ENCODE measurements around the gene ANGPT4. TPM values are rescaled to one million over a fixed set of nuclear protein-coding genes. Genes with fewer than 3 reads are reported as not detected.

Gene ANGPT4
- total and polyA plus RNA-seq, 2 of the 13 experiments (the other 11 are each of a cell fraction or from before 2014, with no cell fraction given), result not detected

DNA sequence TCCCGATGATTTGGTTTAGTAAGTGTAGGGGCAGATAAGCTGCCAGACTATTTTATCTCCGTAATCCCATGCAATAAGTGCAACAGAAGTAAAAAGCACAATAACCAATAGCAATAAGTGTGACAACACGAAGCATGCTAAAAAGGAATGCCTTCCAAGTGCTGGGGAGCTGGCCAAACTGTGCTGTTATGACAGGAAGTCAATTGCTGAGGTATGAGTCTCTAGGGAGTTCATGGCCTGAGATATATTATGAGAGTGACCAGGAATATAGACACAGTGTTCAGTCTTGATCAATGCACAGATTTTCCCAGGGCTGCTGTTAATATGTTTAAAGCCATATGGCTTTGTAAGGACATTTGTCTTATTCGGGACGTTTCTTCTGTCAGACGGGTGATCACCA, 10.5 kb upstream of the ANGPT4 start (continued):
- TF ChIP-seq ZNF672 (CRISPR knock-in tag; IDR thresholded peaks at IDR 0.05) (no peak), MXD4 (CRISPR knock-in tag; IDR thresholded peaks at IDR 0.05) (no peak), ZSCAN5A (CRISPR knock-in tag; IDR thresholded peaks at IDR 0.05; ENCODE audit: borderline replicate concordance) (no peak), CEBPB (IDR thresholded peaks at IDR 0.05; ENCODE audit: borderline replicate concordance, low read depth, low read length) (no peak), SIX1 (CRISPR knock-in tag; IDR thresholded peaks at IDR 0.05; ENCODE audit: borderline replicate concordance) (no peak), MBNL3 (CRISPR knock-in tag; conservative IDR thresholded peaks at IDR 0.05) (no peak), SIX4 (CRISPR knock-in tag; IDR thresholded peaks at IDR 0.05) (no peak)
- TF ChIP-seq, protein P1, sequence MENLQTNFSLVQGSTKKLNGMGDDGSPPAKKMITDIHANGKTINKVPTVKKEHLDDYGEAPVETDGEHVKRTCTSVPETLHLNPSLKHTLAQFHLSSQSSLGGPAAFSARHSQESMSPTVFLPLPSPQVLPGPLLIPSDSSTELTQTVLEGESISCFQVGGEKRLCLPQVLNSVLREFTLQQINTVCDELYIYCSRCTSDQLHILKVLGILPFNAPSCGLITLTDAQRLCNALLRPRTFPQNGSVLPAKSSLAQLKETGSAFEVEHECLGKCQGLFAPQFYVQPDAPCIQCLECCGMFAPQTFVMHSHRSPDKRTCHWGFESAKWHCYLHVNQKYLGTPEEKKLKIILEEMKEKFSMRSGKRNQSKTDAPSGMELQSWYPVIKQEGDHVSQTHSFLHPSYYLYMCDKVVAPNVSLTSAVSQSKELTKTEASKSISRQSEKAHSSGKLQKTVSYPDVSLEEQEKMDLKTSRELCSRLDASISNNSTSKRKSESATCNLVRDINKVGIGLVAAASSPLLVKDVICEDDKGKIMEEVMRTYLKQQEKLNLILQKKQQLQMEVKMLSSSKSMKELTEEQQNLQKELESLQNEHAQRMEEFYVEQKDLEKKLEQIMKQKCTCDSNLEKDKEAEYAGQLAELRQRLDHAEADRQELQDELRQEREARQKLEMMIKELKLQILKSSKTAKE (CRISPR knock-in tag; IDR thresholded peaks at IDR 0.05; ENCODE audit: borderline replicate concordance), result no peak

GRCh38 chr20:925516-925915, 9.4 kb upstream of the ANGPT4 start:
- Histone ChIP-seq H3K9me3 (ENCODE audit: low read length) (peaks cover 7% of the 10 kb centered on the region), H3K27me3 (ENCODE audit: control insufficient read depth in 1 of 2, insufficient read depth in 2 of 2, low read length in 2 of 2) (no peaks in the 10 kb centered on the region), H3K4me1 (ENCODE audit: insufficient read depth, low read length) (peaks cover 9% of the 10 kb centered on the region), H3K79me2 (ENCODE audit: insufficient read depth, low read length) (no peaks in the 10 kb centered on the region), H4K20me1 (ENCODE audit: insufficient read depth, low read length) (no peaks in the 10 kb centered on the region), H2AFZ (ENCODE audit: low read length) (no peak overlapping the region), H3K4me3 (replicated peaks in 1 of 3; ENCODE audit: insufficient read depth in 1 of 3, low read depth in 2 of 3, low read length in 3 of 3) (no peak overlapping the region), H3K9ac (ENCODE audit: insufficient read depth, low read depth, low read length) (no peak overlapping the region), H3K4me2 (ENCODE audit: low read depth, low read length) (no peak overlapping the region), H3K36me3 (replicated peaks in 1 of 2; ENCODE audit: control insufficient read depth in 1 of 2, insufficient read depth in 2 of 2, low read length in 2 of 2) (no peaks in the 10 kb centered on the region), H3K27ac (ENCODE audit: extremely low read length, insufficient read depth, low read length) (no peak overlapping the region)
- POLR2A ChIA-PET, result no interaction called here
- WGBS (ENCODE audit: low lambda C conversion rate), result 51% methylated on average over 9 of the region's 9 CpGs
- intact Hi-C loops (cut with micrococcal nuclease; ENCODE audit: unreplicated experiment), result no loop called here
- no peak for TF ChIP-seq NR2F2 (IDR thresholded peaks at IDR 0.05; ENCODE audit: borderline replicate concordance, low read depth)
- no peak for TF ChIP-seq ZNF672 (CRISPR knock-in tag; IDR thresholded peaks at IDR 0.05)
- TF ChIP-seq SIX4 (CRISPR knock-in tag; IDR thresholded peaks at IDR 0.05), result no peak
- no peak for TF ChIP-seq KMT2A (CRISPR knock-in tag; IDR thresholded peaks at IDR 0.05)
- no peak for TF ChIP-seq ZNF891 (CRISPR knock-in tag; IDR thresholded peaks at IDR 0.05)
- TF ChIP-seq ZNF253 (CRISPR knock-in tag; IDR thresholded peaks at IDR 0.05; ENCODE audit: borderline replicate concordance), result no peak
- no peak for TF ChIP-seq ISL2 (CRISPR knock-in tag; IDR thresholded peaks at IDR 0.05)
- no peak for DNase-seq (ENCODE audit: low spot score)
- in situ Hi-C loops (cut with HindIII; ENCODE audit: extremely low pct_ligation_motif_present, low pct_unique_long_range_greater_than_20kb), result no loop called here
- ATAC-seq, result no peak
- no peak for FAIRE-seq
- CTCF ChIA-PET (ENCODE audit: low intra/inter-chr PET ratio, low total read pairs), result no interaction called here
- BruUV-seq (replicated peaks), result no TSS peak
